Caco-2 (cell line): ENCODE data around the gene KLHL25. TPM values are rescaled to one million over a fixed set of nuclear protein-coding genes. Genes with fewer than 3 reads are reported as not detected.
A peak's percentile ranks its signal among the peaks of the same experiment; 100 is the strongest.

Experiments used
- BruUV-seq: library from RNA; stranded (reverse); fragments of 400-500 nt; replicated peaks from 2 replicates; lab custom pipeline; 2021; lab: Mats Ljungman, UMichigan
- CTCF ChIA-PET: fragments of 300-600 bp; sonication (Branson Sonifier 250); formaldehyde crosslinking; loops from one replicate; lab custom pipeline; 2022; ENCODE audit warnings: antibody characterized with exemption; lab: Charles Lee
- POLR2A ChIA-PET: fragments of 300-600 bp; sonication (Branson Sonifier 250); formaldehyde crosslinking; loops from one replicate; lab custom pipeline; 2022; ENCODE audit warnings: antibody characterized with exemption; lab: Charles Lee
- DNase-seq, 2 experiments: peaks; one replicate each; pipeline versions ENCODE4 v3.0.0 to v3.0.0-alpha.2; 2020 to 2022
- H3K27me3 ChIP-seq: replicated peaks from 2 replicates; pipeline ENCODE4 v1.6.0; 2011; ENCODE audit warnings: low read length; ENCODE audit not compliant: control insufficient read depth, insufficient read depth
- H3K36me3 ChIP-seq: 2 replicates; pipeline ENCODE4 v1.5.1; 2011; ENCODE audit warnings: low read length; ENCODE audit not compliant: control insufficient read depth, insufficient read depth
- H3K4me1 ChIP-seq: fragments of 250-450 bp; sonication (Bioruptor Pico); 2 replicates; pipeline ENCODE4 v1.5.1; 2020; ENCODE audit warnings: mild to moderate bottlenecking
- H3K4me3 ChIP-seq: 2 replicates; pipeline ENCODE4 v1.5.1; 2011; ENCODE audit warnings: low read depth, mild to moderate bottlenecking, control low read depth, low read length
- H3K9me3 ChIP-seq: fragments of 250-450 bp; sonication (Bioruptor Pico); 2 replicates; pipeline ENCODE4 v1.5.1; 2020; ENCODE audit warnings: mild to moderate bottlenecking, moderate library complexity
- H3K27ac Mint-ChIP-seq: one replicate; pipeline ENCODE4 v1.8.0; 2022; ENCODE audit warnings: mixed read lengths; ENCODE audit not compliant: unreplicated experiment
- H3K27me3 Mint-ChIP-seq: one replicate; pipeline ENCODE4 v1.8.0; 2022; ENCODE audit warnings: mixed read lengths; ENCODE audit not compliant: insufficient read depth, unreplicated experiment
- H3K36me3 Mint-ChIP-seq: one replicate; pipeline ENCODE4 v1.8.0; 2022; ENCODE audit warnings: mild to moderate bottlenecking, mixed read lengths; ENCODE audit not compliant: insufficient read depth, unreplicated experiment
- H3K4me1 Mint-ChIP-seq: one replicate; pipeline ENCODE4 v1.8.0; 2022; ENCODE audit warnings: low read depth, mixed read lengths; ENCODE audit not compliant: unreplicated experiment
- H3K4me3 Mint-ChIP-seq: one replicate; pipeline ENCODE4 v1.8.0; 2022; ENCODE audit warnings: mild to moderate bottlenecking, moderate library complexity, mixed read lengths; ENCODE audit not compliant: unreplicated experiment
- H3K9me3 Mint-ChIP-seq: one replicate; pipeline ENCODE4 v1.8.0; 2022; ENCODE audit warnings: mixed read lengths; ENCODE audit not compliant: unreplicated experiment
- intact Hi-C: fragments of 100-400 bp; cut with micrococcal nuclease; formaldehyde crosslinking; loops from one replicate; pipeline ENCODE4 v1.10.0; 2022; ENCODE audit not compliant: unreplicated experiment
- total RNA-seq: library from RNA; stranded (reverse); gene quantifications from 2 replicates; pipeline ENCODE4 v1.2.3, GENCODE V29; 2022
- TF ChIP-seq, protein P1 (sequence below), 2 experiments: fragments of 200-600 bp in 1 of 2; IDR thresholded peaks; 1 replicate in 1 of 2; 2 replicates in 1 of 2; pipeline versions ENCODE4 v1.5.1 to v1.8.0; 2011 to 2022; ENCODE audit warnings: antibody characterized with exemption in 1 of 2, control low read depth in 1 of 2, inconsistent platforms in 1 of 2, low read depth in 1 of 2, low read length in 1 of 2, mild to moderate bottlenecking in 1 of 2, moderate library complexity in 1 of 2; ENCODE audit not compliant: insufficient read depth in 1 of 2, severe bottlenecking in 1 of 2, unreplicated experiment in 1 of 2

KLHL25 gene
- total RNA-seq, 1 experiment from 2014 or later, result 15.4 TPM

DNA sequence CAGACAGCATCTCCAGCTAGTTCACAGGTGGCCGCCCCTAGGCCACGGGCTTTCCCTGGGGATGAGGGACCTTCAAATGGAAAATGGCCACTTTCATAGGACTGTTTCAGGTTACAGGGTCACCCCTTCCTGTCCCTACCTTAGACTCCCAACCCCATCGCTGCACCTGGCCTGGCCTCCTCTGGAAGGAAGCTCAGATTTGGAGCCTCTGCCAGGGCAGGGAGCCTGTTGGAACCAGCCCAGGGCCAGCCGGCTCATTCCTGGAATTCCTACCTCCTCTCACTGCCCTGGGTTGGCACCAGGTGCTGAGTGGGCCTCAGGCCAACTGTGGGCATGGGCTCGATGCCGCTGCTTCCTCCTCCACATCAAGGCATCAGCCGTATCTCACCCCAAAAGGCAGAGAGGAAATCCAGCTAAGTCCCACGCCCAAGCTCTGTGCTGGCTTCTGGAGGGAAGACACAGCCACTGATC is 42.2 kb downstream of the KLHL25 start:
- peaks cover 73% of the 10 kb centered on the region for H3K36me3 Mint-ChIP-seq
- no peak overlapping the region for H3K27ac Mint-ChIP-seq
- H3K4me3 ChIP-seq, result no peak overlapping the region
- H3K36me3 ChIP-seq, result peaks cover 2% of the 10 kb centered on the region; the same call in 1 of the 2 replicates
- no peak overlapping the region for H3K4me3 Mint-ChIP-seq
- no peaks in the 10 kb centered on the region for H3K9me3 Mint-ChIP-seq
- CTCF ChIA-PET, result interaction anchor here (1.2 kb wide), 1 partner anchor 88 kb away, joined by 3 read pairs; no protein-coding TSS in a partner anchor
- H3K27me3 ChIP-seq, result no peaks in the 10 kb centered on the region
- H3K4me1 ChIP-seq, result no peaks in the 10 kb centered on the region
- no peaks in the 10 kb centered on the region for H3K9me3 ChIP-seq
- TF ChIP-seq, protein P1, sequence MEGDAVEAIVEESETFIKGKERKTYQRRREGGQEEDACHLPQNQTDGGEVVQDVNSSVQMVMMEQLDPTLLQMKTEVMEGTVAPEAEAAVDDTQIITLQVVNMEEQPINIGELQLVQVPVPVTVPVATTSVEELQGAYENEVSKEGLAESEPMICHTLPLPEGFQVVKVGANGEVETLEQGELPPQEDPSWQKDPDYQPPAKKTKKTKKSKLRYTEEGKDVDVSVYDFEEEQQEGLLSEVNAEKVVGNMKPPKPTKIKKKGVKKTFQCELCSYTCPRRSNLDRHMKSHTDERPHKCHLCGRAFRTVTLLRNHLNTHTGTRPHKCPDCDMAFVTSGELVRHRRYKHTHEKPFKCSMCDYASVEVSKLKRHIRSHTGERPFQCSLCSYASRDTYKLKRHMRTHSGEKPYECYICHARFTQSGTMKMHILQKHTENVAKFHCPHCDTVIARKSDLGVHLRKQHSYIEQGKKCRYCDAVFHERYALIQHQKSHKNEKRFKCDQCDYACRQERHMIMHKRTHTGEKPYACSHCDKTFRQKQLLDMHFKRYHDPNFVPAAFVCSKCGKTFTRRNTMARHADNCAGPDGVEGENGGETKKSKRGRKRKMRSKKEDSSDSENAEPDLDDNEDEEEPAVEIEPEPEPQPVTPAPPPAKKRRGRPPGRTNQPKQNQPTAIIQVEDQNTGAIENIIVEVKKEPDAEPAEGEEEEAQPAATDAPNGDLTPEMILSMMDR (IDR thresholded peaks at IDR 0.05; ENCODE audit: insufficient read depth in 1 of 2, low read depth in 1 of 2, low read length in 1 of 2, severe bottlenecking in 1 of 2, unreplicated experiment in 1 of 2), result no peak
- peak in 1 of 2 experiments; percentile 19 for DNase-seq
- intact Hi-C loops, result no loop called here
- H3K4me1 Mint-ChIP-seq, result no peaks in the 10 kb centered on the region
- POLR2A ChIA-PET, result no interaction called here
- H3K27me3 Mint-ChIP-seq, result no peaks in the 10 kb centered on the region
- BruUV-seq, result no TSS peak

DNA sequence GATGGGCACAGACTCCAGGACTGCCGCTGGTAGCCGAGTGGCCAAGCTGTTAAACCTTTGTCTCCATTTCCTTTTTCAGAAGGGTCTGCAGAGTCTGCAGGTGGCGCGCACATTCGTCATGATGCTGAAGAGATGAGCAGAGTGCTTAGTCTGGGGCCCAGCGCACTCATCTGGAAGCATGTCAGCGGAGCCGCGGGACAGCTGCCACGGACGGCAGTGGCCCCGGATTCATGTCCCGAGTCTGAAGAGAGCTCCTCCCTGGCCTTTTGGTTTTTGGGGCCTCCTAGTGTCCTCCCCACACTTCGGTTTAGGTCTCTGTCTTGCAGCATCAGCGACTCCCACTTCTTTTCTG is 42.6 kb downstream of the KLHL25 start:
- intact Hi-C loops, result no loop called here
- no peaks in the 10 kb centered on the region for H3K9me3 Mint-ChIP-seq
- ChIA-PET POLR2A (no interaction called here), CTCF (interaction anchor here (1.2 kb wide), 1 partner anchor 88 kb away, joined by 3 read pairs; no protein-coding TSS in a partner anchor)
- Histone ChIP-seq H3K4me3 (no peak overlapping the region), H3K4me1 (no peaks in the 10 kb centered on the region), H3K27me3 (no peaks in the 10 kb centered on the region), H3K36me3 (peaks cover 2% of the 10 kb centered on the region; the same call in 1 of the 2 replicates), H3K9me3 (no peaks in the 10 kb centered on the region)
- no TSS peak for BruUV-seq
- peaks cover 75% of the 10 kb centered on the region for H3K36me3 Mint-ChIP-seq
- TF ChIP-seq, protein P1 (IDR thresholded peaks at IDR 0.05; ENCODE audit: insufficient read depth in 1 of 2, low read depth in 1 of 2, low read length in 1 of 2, severe bottlenecking in 1 of 2, unreplicated experiment in 1 of 2), result no peak
- no peaks in the 10 kb centered on the region for H3K27me3 Mint-ChIP-seq
- no peak for DNase-seq
- H3K4me3 Mint-ChIP-seq, result no peak overlapping the region
- no peaks in the 10 kb centered on the region for H3K4me1 Mint-ChIP-seq
- H3K27ac Mint-ChIP-seq, result no peak overlapping the region

DNA sequence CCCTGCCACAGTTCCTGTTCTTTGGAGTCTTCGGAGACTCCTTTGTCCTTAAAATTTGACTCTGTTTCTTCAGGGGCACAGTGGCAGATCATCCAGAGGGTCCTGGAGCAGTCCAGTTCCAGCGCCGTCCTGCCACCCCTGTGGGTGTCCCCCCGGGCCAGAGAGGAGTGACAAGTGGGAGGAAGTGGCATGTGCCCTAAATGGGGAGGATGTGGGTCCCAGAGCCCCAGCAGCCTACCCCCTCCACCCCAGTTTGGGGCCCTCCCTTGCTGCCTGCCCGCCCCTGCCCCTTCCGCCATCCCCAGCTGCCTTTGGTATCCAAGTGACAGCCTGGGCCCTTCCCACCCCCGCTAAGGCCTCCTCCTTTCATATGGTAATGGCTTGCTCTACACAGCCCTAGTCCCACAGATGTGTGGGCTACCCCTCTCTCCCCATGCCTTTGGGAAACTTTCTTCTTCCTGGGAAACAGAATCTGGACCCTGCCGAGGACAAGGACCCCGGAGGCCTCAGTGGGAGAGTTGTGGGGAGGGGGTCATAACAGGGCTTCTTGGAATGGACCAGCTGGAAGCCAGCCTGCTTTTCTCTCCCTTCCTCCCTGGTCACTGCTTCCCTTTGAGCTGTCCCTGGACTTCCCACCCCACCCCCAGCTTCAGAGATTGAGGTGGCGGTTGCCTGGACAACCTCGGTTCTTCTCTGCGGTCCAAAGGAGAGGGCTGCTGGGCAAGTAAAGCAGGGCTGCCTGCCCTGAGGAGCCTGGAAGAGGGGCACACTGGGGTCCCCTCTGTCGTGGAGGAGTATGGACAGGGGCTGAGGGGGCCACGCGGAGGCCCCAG is 43.2 kb downstream of the KLHL25 start:
- H3K27me3 ChIP-seq, result no peaks in the 10 kb centered on the region
- no peaks in the 10 kb centered on the region for H3K4me1 ChIP-seq
- H3K9me3 ChIP-seq, result no peaks in the 10 kb centered on the region
- intact Hi-C loops, result no loop called here
- TF ChIP-seq, protein P1 (IDR thresholded peaks at IDR 0.05; ENCODE audit: insufficient read depth in 1 of 2, low read depth in 1 of 2, low read length in 1 of 2, severe bottlenecking in 1 of 2, unreplicated experiment in 1 of 2), result no peak
- ChIA-PET POLR2A (no interaction called here), CTCF (no interaction called here)
- H3K4me3 ChIP-seq, result no peak overlapping the region
- BruUV-seq, result no TSS peak
- peaks cover 2% of the 10 kb centered on the region; the same call in 1 of the 2 replicates for H3K36me3 ChIP-seq
- Mint-ChIP-seq H3K27ac (no peak overlapping the region), H3K27me3 (no peaks in the 10 kb centered on the region), H3K4me1 (no peaks in the 10 kb centered on the region), H3K4me3 (no peak overlapping the region), H3K9me3 (no peaks in the 10 kb centered on the region), H3K36me3 (peaks cover 76% of the 10 kb centered on the region)
- peak in 1 of 2 experiments; percentile 26 for DNase-seq
